Measurements from ENCODE around the gene NTN3.

- peak; percentile 40 for TF ChIP-seq CTCF (IDR thresholded peaks at IDR 0.05; ENCODE audit: low read length)
- no peak for TF ChIP-seq EZH2phosphoT487 (IDR thresholded peaks at IDR 0.05; ENCODE audit: low read length)
- TF ChIP-seq EZH2 (optimal IDR thresholded peaks at IDR 0.05; ENCODE audit: low read depth, low read length), result no peak
Measured at GRCh38 chr16:2428051-2428783, 42.9 kb upstream of the NTN3 start.

All from MM.1S (cell line).